NOMO-1 treated with DMSO at 0.1 percent for 48 hours (cell line): Measurements from ENCODE around the gene OR7C1.
"Not testable (repeated sequence)": the region's sequence is repeated elsewhere in the genome, so short reads cannot be mapped to it uniquely, and the experiment has no call there.

Experiments used
- DNase-seq: peaks from one replicate; lab custom pipeline; 2025; ENCODE audit not compliant: unreplicated experiment; lab: John Stamatoyannopoulos, UW

OR7C1 gene

GRCh38 chr19:14785102-14785793, 49.7 kb downstream of the OR7C1 start:
- peak; percentile 93 for DNase-seq

- DNase-seq: peak; percentile 79
These were observed 50.3 kb downstream of the OR7C1 start for GRCh38 chr19:14784730-14785101.

GRCh38 chr19:14783410-14783998, 51.5 kb downstream of the OR7C1 start:
- peak; percentile 47 for DNase-seq

GRCh38 chr19:14782626-14783409, 52.2 kb downstream of the OR7C1 start:
- no peak for DNase-seq

- not testable (repeated sequence) for DNase-seq
These were observed 53.1 kb downstream of the OR7C1 start for GRCh38 chr19:14781713-14782536.

DNA sequence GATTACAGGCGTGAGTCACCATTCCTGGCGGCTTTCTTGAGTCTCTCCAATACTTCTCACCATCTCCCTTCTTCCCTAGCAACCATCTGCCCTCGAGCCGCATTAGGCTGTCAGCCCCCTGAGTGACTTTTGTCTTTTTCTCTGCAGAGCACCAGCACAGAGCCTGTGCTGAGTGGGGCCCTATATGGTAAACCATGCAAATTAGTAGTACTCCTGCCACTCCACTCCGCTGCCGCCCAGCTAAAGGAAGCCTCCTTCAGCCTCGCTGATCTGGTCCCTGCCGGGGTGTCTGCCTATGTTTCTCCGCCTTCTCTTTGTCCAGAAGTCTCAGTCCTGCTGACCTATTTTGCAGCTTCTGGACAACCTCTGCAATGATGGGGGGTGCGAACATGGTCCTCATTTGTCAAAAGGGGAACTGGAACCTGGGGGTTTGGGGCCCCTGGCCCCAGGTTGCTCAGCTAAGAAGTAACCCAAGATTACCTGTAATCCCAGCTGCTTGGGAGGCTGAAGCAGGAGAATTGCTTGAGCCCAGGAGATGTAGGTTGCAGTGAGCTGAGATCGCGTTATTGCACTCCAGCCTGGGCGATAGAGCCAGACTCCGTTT, 54.3 kb downstream of the OR7C1 start:
- peak; percentile 14 for DNase-seq

DNA sequence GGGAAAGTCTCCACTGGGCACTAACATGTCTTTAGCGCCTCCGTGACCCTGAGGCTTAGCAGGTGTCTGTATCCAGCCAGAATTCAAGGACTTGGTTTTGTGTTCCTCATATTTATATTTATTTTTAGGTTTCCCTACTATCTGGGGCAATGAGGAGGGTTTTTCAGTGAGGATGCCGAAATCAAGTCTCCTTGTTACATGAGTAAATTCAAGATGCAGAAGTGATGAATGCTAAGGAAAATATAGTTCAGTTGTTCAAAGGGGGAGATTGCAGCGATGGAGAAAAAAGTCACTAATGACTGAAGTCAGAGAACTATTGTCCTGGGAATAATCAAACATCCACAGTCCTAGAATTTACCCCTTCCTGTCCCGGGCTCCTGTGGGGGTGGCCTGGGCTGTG, 55.8 kb downstream of the OR7C1 start:
- DNase-seq: no peak

DNA sequence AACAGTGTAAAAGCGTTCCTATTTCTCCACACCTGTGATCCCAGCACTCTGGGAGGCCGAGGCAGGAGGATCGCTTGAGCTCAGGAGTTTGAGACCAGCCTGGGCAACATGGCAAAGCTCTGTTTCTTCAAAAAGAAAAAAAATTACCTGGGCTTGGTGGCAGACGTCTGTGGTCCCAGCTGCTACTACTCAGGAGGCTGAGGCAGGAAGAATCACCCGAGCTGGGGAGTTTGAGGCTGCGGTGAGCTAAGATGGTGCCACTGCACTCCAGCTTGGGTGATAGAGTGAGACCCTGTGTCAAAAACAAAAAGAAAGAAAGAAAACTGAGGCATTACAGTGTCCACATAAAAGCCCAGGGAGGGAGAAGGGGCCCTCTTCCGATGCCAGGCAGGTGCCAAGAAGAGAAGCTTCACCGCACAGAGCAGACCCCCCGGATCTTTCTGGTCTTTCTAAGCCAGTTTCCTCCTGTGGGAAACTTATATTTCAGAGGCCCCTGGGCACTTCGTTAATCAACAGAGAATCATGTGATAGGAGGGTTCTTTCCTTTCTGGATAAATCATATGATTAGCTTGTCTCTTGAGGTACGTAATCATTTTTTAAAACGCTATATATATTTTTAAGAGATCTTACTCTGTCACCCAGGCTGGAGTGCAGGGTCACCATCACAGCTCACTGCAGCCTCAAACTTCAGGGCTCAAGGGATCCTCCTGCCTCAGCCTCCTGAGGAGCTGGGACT, 56.7 kb downstream of the OR7C1 start, which contains the start of gene ADGRE2:
Gene ADGRE2, minus strand, starts transcription at position 451 of the 736 bp plus-strand sequence. CDS start 1,804 bp downstream, outside the sequence.
- not testable (repeated sequence) for DNase-seq

- DNase-seq: not testable (repeated sequence)
These were observed 57.3 kb downstream of the OR7C1 start for GRCh38 chr19:14777645-14778044.

- DNase-seq: peak; percentile 16
These were observed 59.0 kb downstream of the OR7C1 start for GRCh38 chr19:14775869-14776586.

GRCh38 chr19:14775326-14775725, 59.7 kb downstream of the OR7C1 start:
- not testable (repeated sequence) for DNase-seq

DNA sequence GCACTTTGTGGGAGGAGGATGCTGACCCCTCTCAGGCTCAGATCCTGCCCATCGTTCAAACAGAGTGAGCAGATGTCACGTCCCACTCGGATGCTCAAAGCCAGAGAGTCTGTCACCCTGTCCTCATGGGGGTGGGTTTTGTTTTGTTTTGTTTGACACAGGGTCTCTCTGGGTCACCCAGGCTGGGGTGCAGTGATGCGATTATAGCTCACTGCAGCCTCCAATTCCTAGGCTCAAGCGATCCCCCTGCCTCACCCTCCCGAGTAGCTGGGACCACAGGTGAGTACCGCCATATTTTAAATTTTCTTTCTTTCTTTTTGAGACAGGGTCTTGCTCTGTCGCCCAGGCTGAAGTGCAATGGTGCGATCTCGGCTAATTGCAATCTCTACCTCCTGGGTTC, 60.6 kb downstream of the OR7C1 start:
- DNase-seq: no peak

DNA sequence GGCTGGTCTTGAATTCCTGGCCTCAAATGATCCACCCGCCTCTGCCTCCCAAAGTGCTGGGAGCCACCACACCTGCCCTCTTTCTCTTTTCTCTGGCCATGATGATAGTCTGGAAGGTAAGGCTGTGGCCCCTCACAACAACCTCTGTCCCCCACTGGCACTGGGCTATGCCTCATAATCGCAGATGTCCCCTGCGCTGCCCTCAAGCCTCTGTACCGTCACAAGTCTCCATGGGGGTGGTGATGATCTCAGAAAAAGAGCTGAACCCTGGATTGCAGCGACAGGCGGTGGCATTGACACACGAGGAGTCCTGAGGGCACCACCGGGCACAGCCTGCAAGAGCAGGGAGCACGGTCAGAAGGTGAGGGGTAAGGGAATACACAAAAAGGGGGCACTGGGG, 61.3 kb downstream of the OR7C1 start:
- not testable (repeated sequence) for DNase-seq

DNA sequence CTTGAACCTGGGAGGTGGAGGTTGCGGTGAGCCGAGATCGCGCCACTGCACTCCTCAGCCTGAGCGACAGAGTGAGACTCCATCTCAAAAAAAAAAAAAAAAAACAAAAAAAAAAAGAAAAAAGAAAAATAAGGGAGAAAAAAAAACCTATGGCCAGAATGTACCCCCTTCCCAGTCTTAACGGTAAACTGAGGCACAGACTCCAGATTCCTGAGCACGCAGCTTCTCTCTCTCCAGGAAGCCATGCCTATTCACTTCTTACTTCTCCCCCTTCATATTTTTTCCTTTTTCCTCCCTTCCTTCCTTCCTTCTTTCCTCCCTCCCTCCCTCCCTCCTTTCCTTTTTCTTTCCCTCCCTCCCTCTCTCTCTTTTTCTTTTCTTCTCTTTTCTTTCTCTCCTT, 62.0 kb downstream of the OR7C1 start:
- DNase-seq: no peak

DNA sequence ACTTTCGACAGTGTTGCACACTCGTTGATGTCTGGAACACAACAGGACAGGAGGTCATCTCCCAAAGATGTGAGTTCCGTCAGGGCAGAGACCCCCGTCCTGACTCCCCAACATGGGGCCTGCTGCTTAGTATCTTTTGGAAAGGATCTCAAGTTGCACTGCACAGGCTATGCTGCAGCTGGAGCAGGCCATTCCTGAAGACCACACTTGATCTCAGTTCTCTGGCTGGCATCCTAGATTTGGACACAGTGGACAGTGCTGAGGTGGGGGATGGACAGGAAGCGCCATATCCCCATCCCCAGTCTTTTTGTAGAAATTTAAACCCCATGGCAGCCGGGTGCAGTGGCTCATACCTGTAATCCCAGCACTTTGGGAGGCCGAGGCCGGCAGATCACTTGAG, 62.5 kb downstream of the OR7C1 start:
- no peak for DNase-seq

GRCh38 chr19:14770944-14771839, 63.8 kb downstream of the OR7C1 start:
- no peak for DNase-seq

GRCh38 chr19:14770136-14770535, 64.8 kb downstream of the OR7C1 start:
- no peak for DNase-seq

DNA sequence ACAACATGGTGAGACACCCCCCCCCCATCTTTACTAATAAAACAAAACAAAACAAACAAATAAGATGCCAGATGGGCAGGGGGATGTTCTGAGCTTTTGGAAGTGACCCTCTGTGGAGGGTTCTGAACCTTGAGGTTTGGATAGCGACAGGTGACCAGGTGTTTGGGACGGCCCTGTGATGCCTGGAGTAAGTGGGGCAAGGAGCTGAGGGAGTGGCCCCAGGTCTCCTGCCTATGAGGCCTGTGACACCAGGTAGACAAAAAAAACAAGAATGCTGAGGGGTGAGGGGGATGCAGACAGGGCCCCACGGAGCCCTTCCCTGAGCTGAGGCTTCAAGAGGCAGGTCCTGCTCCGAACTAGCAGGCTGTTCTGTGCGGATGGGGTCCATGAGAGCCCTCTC, 65.8 kb downstream of the OR7C1 start:
- DNase-seq: no peak
